ENCODE measurements around the gene ZSWIM1.

ZSWIM1 gene

DNA sequence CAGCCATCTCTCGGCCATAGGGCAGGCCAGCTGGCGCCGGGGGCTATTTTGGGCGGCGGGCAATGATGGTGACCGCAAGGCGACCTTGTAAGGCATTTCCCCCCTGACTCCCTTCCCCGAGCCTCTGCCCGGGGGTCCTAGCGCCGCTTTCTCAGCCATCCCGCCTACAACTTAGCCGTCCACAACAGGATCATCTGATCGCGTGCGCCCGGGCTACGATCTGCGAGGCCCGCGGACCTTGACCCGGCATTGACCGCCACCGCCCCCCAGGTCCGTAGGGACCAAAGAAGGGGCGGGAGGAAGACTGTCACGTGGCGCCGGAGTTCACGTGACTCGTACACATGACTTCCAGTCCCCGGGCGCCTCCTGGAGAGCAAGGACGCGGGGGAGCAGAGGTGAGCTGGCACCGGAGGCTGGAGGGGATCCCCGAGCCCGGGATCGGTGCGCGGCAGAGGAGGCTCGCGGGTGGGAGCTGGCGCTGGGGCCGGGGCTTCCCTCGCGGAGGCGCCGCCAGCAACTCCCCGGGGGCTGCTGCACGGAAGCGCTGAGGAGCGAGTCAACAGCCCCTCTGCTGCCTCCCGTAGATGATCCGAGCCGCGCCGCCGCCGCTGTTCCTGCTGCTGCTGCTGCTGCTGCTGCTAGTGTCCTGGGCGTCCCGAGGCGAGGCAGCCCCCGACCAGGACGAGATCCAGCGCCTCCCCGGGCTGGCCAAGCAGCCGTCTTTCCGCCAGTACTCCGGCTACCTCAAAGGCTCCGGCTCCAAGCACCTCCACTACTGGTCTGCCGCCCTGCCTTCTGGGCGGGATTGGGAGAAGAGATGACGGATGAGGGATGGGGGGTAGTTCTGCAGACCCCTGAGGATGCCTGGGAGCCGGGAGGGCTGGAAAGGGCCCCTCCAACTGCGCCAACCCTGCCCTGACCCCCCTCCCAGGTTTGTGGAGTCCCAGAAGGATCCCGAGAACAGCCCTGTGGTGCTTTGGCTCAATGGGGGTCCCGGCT is 10.3 kb downstream of the ZSWIM1 start, which contains the start of the genes CTSA and NEURL2:
TSS of gene CTSA (plus strand) at position 351 of the 999 bp plus-strand sequence. CDS start at position 585, 234 bp downstream.
TSS of gene NEURL2 (minus strand) at position 224 of the 999 bp plus-strand sequence. CDS start at position 7, 217 bp downstream.
- TF ChIP-seq CTCF (IDR thresholded peaks at IDR 0.05), result peak in 1 of 2 experiments; percentile 10
- peaks cover 4 to 61% (median 47%) of the 10 kb centered on the region in 3 donors for H3K36me3 ChIP-seq
- peaks cover 0 to 33% (median 24%) of the 10 kb centered on the region in 4 donors for H3K4me1 ChIP-seq

DNA sequence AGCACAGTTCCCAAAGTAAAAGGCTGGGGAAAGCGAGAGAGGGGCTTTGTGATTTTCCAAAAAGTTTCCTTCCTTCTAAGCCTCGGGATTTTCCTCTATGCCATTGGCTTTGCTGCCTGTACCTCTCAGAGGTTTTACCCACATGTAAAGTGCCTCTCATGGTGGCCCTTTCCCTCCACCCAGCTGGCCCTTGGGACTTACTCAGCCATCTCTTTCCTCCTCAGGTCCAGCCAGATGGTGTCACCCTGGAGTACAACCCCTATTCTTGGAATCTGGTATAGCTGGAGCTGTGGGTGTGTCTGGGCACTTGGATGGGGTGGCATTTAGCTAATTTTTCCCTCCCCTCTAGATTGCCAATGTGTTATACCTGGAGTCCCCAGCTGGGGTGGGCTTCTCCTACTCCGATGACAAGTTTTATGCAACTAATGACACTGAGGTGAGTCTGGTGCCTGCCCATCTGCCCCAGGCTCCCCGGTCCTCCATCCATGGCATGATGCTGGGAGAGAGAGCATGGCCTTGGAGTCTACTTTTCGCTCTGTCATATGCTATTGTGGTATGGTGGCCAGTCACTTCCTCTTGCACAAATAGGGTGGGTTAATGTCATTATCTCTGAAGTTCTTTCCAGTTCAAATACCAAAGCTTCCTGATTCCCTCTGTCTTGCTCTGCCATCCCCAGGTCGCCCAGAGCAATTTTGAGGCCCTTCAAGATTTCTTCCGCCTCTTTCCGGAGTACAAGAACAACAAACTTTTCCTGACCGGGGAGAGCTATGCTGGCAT is 11.2 kb downstream of the ZSWIM1 start:
- intact Hi-C loops (cut with DNase I; ENCODE audit: low total_unique reads), result loop anchor here (5.0 kb wide), 1 partner anchor 40 kb away; the partner anchor contains the start of gene PCIF1
- peak overlapping the region; percentile 58 to 82 for H3K4me3 ChIP-seq
- H3K27ac ChIP-seq, result peak overlapping the region; percentile 79 to 89
- H3K27me3 ChIP-seq, result no peaks in the 10 kb centered on the region
- no peak for TF ChIP-seq CTCF (IDR thresholded peaks at IDR 0.05)
- peaks cover 10 to 61% (median 44%) of the 10 kb centered on the region in 3 donors for H3K36me3 ChIP-seq
- no peaks in the 10 kb centered on the region for H3K9me3 ChIP-seq
- H3K4me1 ChIP-seq, result peaks cover 0 to 33% (median 24%) of the 10 kb centered on the region in 4 donors
- peak in 1 of 2 donors; percentile 28 for DNase-seq

More for the DNA sequence above, 10.3 kb downstream of the ZSWIM1 start, which contains the start of the genes CTSA and NEURL2:
- Histone ChIP-seq H3K4me3 (peak within 1 kb of the TSS; percentile 58 to 82), H3K27ac (peak within 1 kb of the TSS; percentile 79 to 89), H3K9me3 (no peaks in the 10 kb centered on the region), H3K27me3 (no peaks in the 10 kb centered on the region)
- intact Hi-C loops (cut with DNase I; ENCODE audit: low total_unique reads), result loop anchor here (5.0 kb wide), 1 partner anchor 41 kb away; the partner anchor contains the start of gene PCIF1
- DNase-seq, result peak; percentile 94 to 96

GRCh38 chr20:45892828-45893500 is 11.9 kb downstream of the ZSWIM1 start:
- H3K27me3 ChIP-seq, result no peaks in the 10 kb centered on the region
- H3K27ac ChIP-seq, result no peak overlapping the region
- H3K4me1 ChIP-seq, result peaks cover 0 to 33% (median 24%) of the 10 kb centered on the region in 4 donors
- peaks cover 17 to 61% (median 46%) of the 10 kb centered on the region in 3 donors for H3K36me3 ChIP-seq
- H3K4me3 ChIP-seq, result no peak overlapping the region
- no peak for TF ChIP-seq CTCF (IDR thresholded peaks at IDR 0.05)
- DNase-seq, result no peak
- no peaks in the 10 kb centered on the region for H3K9me3 ChIP-seq
- intact Hi-C loops (cut with DNase I; ENCODE audit: low total_unique reads), result loop anchor here (5.0 kb wide), 1 partner anchor 39 kb away; the partner anchor contains the start of gene PCIF1

DNA sequence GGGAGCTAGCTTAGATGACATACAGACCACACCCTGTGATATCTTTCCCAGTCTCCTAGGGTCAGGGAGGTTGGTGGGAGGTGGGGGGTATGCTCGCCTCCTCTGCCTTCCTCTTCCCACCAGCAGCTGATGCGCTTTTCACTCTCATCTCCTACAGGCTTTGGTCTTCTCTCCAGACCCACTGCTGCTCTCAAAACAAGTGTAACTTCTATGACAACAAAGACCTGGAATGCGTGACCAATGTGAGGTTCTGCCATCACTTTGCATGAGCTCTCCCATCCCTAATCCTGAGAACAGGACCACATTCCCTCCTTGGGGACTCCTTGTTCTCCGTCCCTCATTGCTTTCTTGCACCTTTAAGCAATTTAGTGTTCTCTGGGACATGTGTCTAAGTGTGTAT is 12.8 kb downstream of the ZSWIM1 start:
- intact Hi-C loops (cut with DNase I; ENCODE audit: low total_unique reads), result loop anchor here (5.0 kb wide), 1 partner anchor 38 kb away; the partner anchor contains the start of gene PCIF1
- DNase-seq, result no peak
- Histone ChIP-seq H3K4me3 (no peak overlapping the region), H3K27me3 (no peaks in the 10 kb centered on the region), H3K36me3 (peaks cover 19 to 64% (median 49%) of the 10 kb centered on the region in 3 donors), H3K4me1 (peaks cover 0 to 32% (median 21%) of the 10 kb centered on the region in 4 donors), H3K27ac (no peak overlapping the region), H3K9me3 (no peaks in the 10 kb centered on the region)
- TF ChIP-seq CTCF (IDR thresholded peaks at IDR 0.05), result no peak
